HUES64 (cell line): ENCODE measurements around the gene SPATA22.
"Not testable (repeated sequence)": the region's sequence is repeated elsewhere in the genome, so short reads cannot be mapped to it uniquely, and the experiment has no call there.

Experiments
- H3K27ac ChIP-seq: 2 replicates; pipeline ENCODE4 v1.7.0; 2013; ENCODE audit warnings: low read depth, low read length, inconsistent platforms
- H3K27me3 ChIP-seq: 2 replicates; pipeline ENCODE4 v1.6.1; 2013; ENCODE audit warnings: mild to moderate bottlenecking, low read length; ENCODE audit not compliant: insufficient read depth
- H3K36me3 ChIP-seq: 2 replicates; pipeline ENCODE4 v1.6.1; 2013; ENCODE audit warnings: mild to moderate bottlenecking, low read length; ENCODE audit not compliant: insufficient read depth
- H3K4me1 ChIP-seq: 2 replicates; pipeline ENCODE4 v1.6.1; 2013; ENCODE audit warnings: mild to moderate bottlenecking, low read length, moderate library complexity; ENCODE audit not compliant: insufficient read depth
- H3K4me3 ChIP-seq: 2 replicates; pipeline ENCODE4 v1.5.1; 2013; ENCODE audit warnings: mild to moderate bottlenecking, low read length, moderate library complexity
- H3K9ac ChIP-seq: 2 replicates; pipeline ENCODE4 v1.6.1; 2013; ENCODE audit warnings: mild to moderate bottlenecking, low read depth, low read length
- H3K9me3 ChIP-seq: 2 replicates; pipeline ENCODE4 v1.6.1; 2013; ENCODE audit warnings: low read depth, low read length; ENCODE audit not compliant: insufficient read depth
- WGBS: fragments of 150-250, 120-280 bp; methylation state at CpG from one replicate; pipeline ENCODE4 v1.1.7; 2013; ENCODE audit warnings: missing lambda C conversion rate; 5-methylcytosine and 5-hydroxymethylcytosine counted together

Gene SPATA22

DNA sequence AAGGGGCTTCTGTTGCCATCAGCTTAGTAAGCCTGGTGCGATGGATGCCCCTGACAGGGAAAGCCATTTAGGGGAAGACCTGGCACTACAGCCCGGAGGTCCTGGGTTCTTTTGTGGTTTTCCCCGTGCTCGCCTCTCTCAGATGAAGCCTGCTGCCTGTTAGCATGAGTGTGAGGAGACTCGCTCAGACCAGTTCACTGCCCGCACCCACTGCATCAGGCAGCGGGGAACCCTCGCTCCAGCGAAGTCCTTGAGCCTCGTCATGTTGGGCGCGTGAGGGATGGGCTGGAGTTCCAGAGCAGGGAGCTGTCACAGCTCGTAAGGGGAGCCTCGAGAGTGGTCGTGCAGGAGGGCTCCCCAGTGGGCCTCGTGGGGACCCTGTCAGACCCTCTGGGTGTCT lies 59.4 kb downstream of the SPATA22 start:
- H3K9ac ChIP-seq, H3K36me3 ChIP-seq, H3K4me3 ChIP-seq, H3K27me3 ChIP-seq, H3K27ac ChIP-seq, H3K4me1 ChIP-seq: not testable (repeated sequence)
- H3K9me3 ChIP-seq = peaks cover 20% of the 10 kb centered on the region
- 80% methylated on average over 3 of the region's 16 CpGs for WGBS

DNA sequence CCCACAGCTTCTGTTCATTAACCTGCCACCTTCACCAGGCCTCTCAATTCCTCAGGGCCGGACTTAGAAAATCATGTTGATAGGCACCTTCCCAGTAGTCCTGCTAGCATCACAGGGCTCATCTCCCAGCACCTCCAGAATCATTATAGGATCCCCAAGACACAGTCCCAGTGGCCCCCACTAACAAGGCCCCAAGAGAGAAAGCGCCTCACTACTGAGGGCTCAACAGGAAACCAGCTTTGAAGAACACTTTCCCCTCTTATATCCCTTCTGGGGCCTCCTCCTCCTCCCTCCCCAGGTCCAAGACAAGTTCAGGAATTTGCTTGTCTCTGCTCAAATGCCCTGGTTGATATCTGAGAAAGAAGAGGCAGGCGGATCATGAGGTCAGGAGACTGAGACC lies 60.5 kb downstream of the SPATA22 start, which contains the start of gene OR3A3:
Gene OR3A3 (plus strand): TSS at position 301 of the 400 bp plus-strand sequence.
- H3K4me3 ChIP-seq = no peak within 1 kb of the TSS
- H3K27me3 ChIP-seq = no peaks in the 10 kb centered on the region
- H3K27ac ChIP-seq = no peak within 1 kb of the TSS
- no peaks in the 10 kb centered on the region for H3K36me3 ChIP-seq
- H3K9me3 ChIP-seq = peaks cover 24% of the 10 kb centered on the region
- no peak within 1 kb of the TSS for H3K9ac ChIP-seq
- 70% methylated on average over 3 of the region's 3 CpGs for WGBS
- no peaks in the 10 kb centered on the region for H3K4me1 ChIP-seq

DNA sequence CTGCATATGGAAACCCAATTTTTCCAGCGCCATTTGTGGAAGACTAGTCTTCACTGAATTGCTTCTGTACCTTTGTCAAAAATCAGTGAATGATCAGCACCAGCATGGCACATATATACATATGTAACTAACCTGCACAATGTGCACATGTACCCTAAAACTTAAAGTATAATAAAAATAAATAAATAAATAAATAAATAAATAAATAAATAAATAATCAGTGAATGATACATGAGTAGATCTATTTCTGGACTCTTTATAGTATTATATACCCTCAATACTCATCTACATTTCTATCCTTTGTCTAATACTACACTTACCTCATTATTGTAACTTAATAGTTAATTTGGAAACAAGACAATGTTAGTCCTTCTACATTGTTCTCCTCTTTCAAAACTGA lies 67.8 kb downstream of the SPATA22 start:
- not testable (repeated sequence) for H3K36me3 ChIP-seq, H3K27ac ChIP-seq, H3K4me3 ChIP-seq, H3K27me3 ChIP-seq, H3K9ac ChIP-seq, H3K4me1 ChIP-seq
- 50% methylated on average over 1 of the region's 1 CpG for WGBS
- H3K9me3 ChIP-seq = peaks cover 33% of the 10 kb centered on the region

DNA sequence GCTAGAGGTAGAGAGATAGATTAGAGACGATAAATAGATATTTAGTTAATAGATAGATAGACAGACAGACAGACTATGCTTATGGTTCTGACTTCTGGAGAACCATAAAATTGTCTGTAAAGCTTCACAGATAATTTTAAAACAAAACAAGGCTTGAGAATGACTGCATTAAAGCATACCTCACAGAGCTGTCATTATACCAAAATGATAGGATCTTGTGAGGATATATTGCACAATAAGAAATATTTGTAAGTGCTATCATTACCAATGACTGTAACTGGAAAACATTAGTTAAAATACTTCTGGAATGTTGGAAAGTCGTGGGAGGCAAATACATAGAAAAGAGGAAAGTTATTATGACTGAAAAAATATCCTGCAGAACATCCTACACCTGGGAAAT lies 69.8 kb downstream of the SPATA22 start:
- Histone ChIP-seq H3K4me3 (no peak overlapping the region), H3K4me1 (no peaks in the 10 kb centered on the region), H3K9me3 (peaks cover 24% of the 10 kb centered on the region), H3K27me3 (no peaks in the 10 kb centered on the region), H3K9ac (no peak overlapping the region), H3K36me3 (no peaks in the 10 kb centered on the region), H3K27ac (no peak overlapping the region)
- WGBS = 91% methylated on average over 1 of the region's 2 CpGs

DNA sequence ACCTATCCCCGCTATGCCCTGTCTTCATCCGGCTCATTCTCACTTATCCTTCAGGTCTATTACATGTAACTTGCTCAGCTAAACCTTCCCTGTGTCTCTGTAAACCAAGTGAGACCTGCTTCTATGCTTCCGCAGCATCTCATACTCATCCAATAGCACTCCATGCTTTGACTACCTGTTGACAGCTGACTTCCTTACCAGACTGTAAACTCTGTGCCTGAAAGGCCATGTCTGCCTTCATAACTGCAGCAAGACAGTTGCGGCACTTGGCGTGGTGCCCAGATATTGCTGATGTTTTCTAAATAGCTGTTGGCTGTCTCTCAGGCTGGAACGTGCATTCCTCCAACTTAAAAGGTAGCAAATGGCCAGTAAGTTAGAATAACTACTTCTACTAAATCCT lies 71.6 kb downstream of the SPATA22 start:
- WGBS = 72% methylated on average over 6 of the region's 6 CpGs
- Histone ChIP-seq H3K9ac (no peak overlapping the region), H3K36me3 (no peaks in the 10 kb centered on the region), H3K27me3 (no peaks in the 10 kb centered on the region), H3K4me1 (no peaks in the 10 kb centered on the region), H3K4me3 (no peak overlapping the region), H3K27ac (no peak overlapping the region), H3K9me3 (peaks cover 23% of the 10 kb centered on the region)

DNA sequence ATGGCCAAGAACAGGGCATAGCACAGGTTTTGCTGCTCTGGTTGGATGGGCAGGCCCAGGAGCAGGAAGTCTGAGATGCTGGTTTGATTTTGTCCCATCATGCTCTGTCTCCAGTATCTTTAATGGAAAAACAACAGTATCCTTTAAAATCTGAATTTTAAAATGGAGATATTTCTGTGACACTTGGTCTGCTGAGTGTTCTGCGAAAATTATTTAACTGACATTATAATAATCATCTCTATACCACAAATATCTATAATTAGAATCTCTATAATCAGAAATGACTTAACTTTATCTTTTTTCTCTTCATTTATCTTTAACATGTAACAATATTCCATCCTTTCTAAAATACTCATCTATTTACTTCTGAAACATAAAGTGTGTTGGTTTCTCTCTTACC lies 73.3 kb downstream of the SPATA22 start, which contains the start of gene OR1E1:
Gene OR1E1 (minus strand): TSS at position 101 of the 400 bp plus-strand sequence. CDS start 0 bp downstream, at position 101.
- Histone ChIP-seq H3K9ac (no peak within 1 kb of the TSS), H3K4me3 (no peak within 1 kb of the TSS), H3K27ac (no peak within 1 kb of the TSS), H3K9me3 (peaks cover 24% of the 10 kb centered on the region), H3K4me1 (no peaks in the 10 kb centered on the region), H3K36me3 (no peaks in the 10 kb centered on the region), H3K27me3 (no peaks in the 10 kb centered on the region)
- WGBS = 70% methylated on average over 1 of the region's 1 CpG

DNA sequence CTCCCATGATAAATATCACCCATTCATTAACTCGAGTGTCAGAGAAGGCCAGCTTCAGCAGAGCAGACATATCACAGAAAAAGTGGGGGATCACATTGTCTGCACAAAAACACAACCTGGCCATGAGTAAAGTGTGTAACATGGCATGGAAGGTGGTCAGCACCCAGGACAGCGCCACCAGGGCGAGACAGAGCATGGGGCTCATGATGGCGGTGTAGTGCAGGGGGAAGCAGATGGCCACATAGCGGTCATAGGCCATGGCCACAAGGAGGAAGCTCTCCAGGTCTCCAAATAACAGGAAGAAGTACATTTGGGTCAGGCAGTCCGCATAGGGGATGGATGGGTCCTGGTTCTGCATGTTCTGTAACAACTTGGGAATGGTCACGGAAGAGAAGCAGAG lies 73.8 kb downstream of the SPATA22 start:
- not testable (repeated sequence) for H3K36me3 ChIP-seq, H3K4me1 ChIP-seq, H3K4me3 ChIP-seq, H3K9ac ChIP-seq, H3K27me3 ChIP-seq, H3K27ac ChIP-seq
- 57% methylated on average over 7 of the region's 7 CpGs for WGBS
- peaks cover 21% of the 10 kb centered on the region for H3K9me3 ChIP-seq
